Trophoblast cell (in vitro differentiated cells and primary cell): ENCODE measurements around the gene WDR7.

ENCODE experiments used
- DNase-seq, 2 donors: peaks; one replicate each; pipeline ENCODE4 v3.0.0-alpha.2; 2016
- H2AFZ ChIP-seq: 2 replicates; pipeline ENCODE4 v1.6.1; 2013; ENCODE audit warnings: low read length, moderate library complexity, mild to moderate bottlenecking; ENCODE audit not compliant: insufficient read depth, poor library complexity
- H2AK5ac ChIP-seq: 2 replicates; pipeline ENCODE4 v1.6.1; 2013; ENCODE audit warnings: mild to moderate bottlenecking, low read length
- H2BK120ac ChIP-seq: 2 replicates; pipeline ENCODE4 v1.6.1; 2013; ENCODE audit warnings: low read length, mild to moderate bottlenecking, moderate library complexity; ENCODE audit not compliant: insufficient read depth, poor library complexity
- H2BK12ac ChIP-seq: 2 replicates; pipeline ENCODE4 v1.6.1; 2013; ENCODE audit warnings: mild to moderate bottlenecking, low read length, moderate library complexity
- H2BK5ac ChIP-seq: 2 replicates; pipeline ENCODE4 v1.6.1; 2013; ENCODE audit warnings: low read length, low read depth, moderate library complexity, mild to moderate bottlenecking; ENCODE audit not compliant: poor library complexity
- H3K14ac ChIP-seq: 2 replicates; pipeline ENCODE4 v1.6.1; 2013; ENCODE audit warnings: mild to moderate bottlenecking, low read length
- H3K18ac ChIP-seq: 2 replicates; pipeline ENCODE4 v1.6.1; 2013; ENCODE audit warnings: mild to moderate bottlenecking, low read length
- H3K23ac ChIP-seq: 2 replicates; pipeline ENCODE4 v1.6.1; 2013; ENCODE audit warnings: low read length
- H3K27ac ChIP-seq: 2 replicates; pipeline ENCODE4 v1.5.1; 2013; ENCODE audit warnings: low read depth, mild to moderate bottlenecking, inconsistent platforms, low read length, moderate library complexity
- H3K27me3 ChIP-seq: 2 replicates; pipeline ENCODE4 v1.6.1; 2013; ENCODE audit warnings: inconsistent platforms, mild to moderate bottlenecking, low read length, moderate library complexity; ENCODE audit not compliant: insufficient read depth
- H3K36me3 ChIP-seq, 2 experiments: 1 replicate in 1 of 2; 2 replicates in 1 of 2; pipeline ENCODE4 v1.6.1; 2013; ENCODE audit warnings: low read length in 2 of 2, mild to moderate bottlenecking in 2 of 2, moderate library complexity in 1 of 2; ENCODE audit not compliant: insufficient read depth in 2 of 2, control insufficient read depth in 1 of 2
- H3K4ac ChIP-seq: 2 replicates; pipeline ENCODE4 v1.6.1; 2013; ENCODE audit warnings: low read depth, mild to moderate bottlenecking, low read length, moderate library complexity
- H3K4me1 ChIP-seq, 2 experiments: 1 replicate in 1 of 2; 2 replicates in 1 of 2; pipeline ENCODE4 v1.6.1; 2013; ENCODE audit warnings: low read length in 2 of 2, mild to moderate bottlenecking in 2 of 2, moderate library complexity in 1 of 2; ENCODE audit not compliant: insufficient read depth in 2 of 2, control insufficient read depth in 1 of 2
- H3K4me2 ChIP-seq: 2 replicates; pipeline ENCODE4 v1.6.1; 2013; ENCODE audit warnings: inconsistent platforms, mild to moderate bottlenecking, low read length, moderate library complexity
- H3K4me3 ChIP-seq: 2 replicates; pipeline ENCODE4 v1.5.1; 2013; ENCODE audit warnings: mild to moderate bottlenecking, low read depth, low read length, inconsistent platforms
- H3K79me1 ChIP-seq: one replicate; pipeline ENCODE4 v1.6.1; 2013; ENCODE audit warnings: low read length
- H3K79me2 ChIP-seq: 2 replicates; pipeline ENCODE4 v1.6.1; 2013; ENCODE audit warnings: low read length, mild to moderate bottlenecking; ENCODE audit not compliant: control insufficient read depth, insufficient read depth, poor library complexity
- H3K9ac ChIP-seq: 2 replicates; pipeline ENCODE4 v1.6.1; 2013; ENCODE audit warnings: mild to moderate bottlenecking, low read length
- H3K9me3 ChIP-seq: 2 replicates; pipeline ENCODE4 v1.6.1; 2013; ENCODE audit warnings: low read depth, mild to moderate bottlenecking, control low read depth, inconsistent platforms, low read length; ENCODE audit not compliant: insufficient read depth
- H4K12ac ChIP-seq: 2 replicates; pipeline ENCODE4 v1.6.1; 2013; ENCODE audit warnings: low read depth, mild to moderate bottlenecking, low read length, moderate library complexity
- H4K8ac ChIP-seq: 2 replicates; pipeline ENCODE4 v1.6.1; 2013; ENCODE audit warnings: low read depth, mild to moderate bottlenecking, low read length, moderate library complexity
- H4K91ac ChIP-seq: one replicate; pipeline ENCODE4 v1.6.1; 2013; ENCODE audit warnings: low read depth, mild to moderate bottlenecking, low read length, moderate library complexity
- WGBS: extraction: QIAGEN DNeasy Blood & Tissue Kit; methylation state at CpG from one replicate; pipeline ENCODE4 v1.1.7; 2013; ENCODE audit warnings: missing lambda C conversion rate; ENCODE audit not compliant: insufficient read length, insufficient coverage; ENCODE audit errors: extremely low coverage; 5-methylcytosine and 5-hydroxymethylcytosine counted together

Gene WDR7

GRCh38 chr18:56672981-56673380 is 21.8 kb downstream of the WDR7 start:
- no peaks in the 10 kb centered on the region for H3K9me3 ChIP-seq
- no peak for DNase-seq
- no peak overlapping the region for H2BK120ac ChIP-seq
- H3K4ac ChIP-seq: no peak overlapping the region
- H4K12ac ChIP-seq: no peak overlapping the region
- no peak overlapping the region for H3K27ac ChIP-seq
- no peak overlapping the region for H3K4me3 ChIP-seq
- H4K91ac ChIP-seq: no peak overlapping the region
- no peaks in the 10 kb centered on the region for H3K36me3 ChIP-seq
- H3K23ac ChIP-seq: no peak overlapping the region
- no peak overlapping the region for H3K18ac ChIP-seq
- H2AFZ ChIP-seq: no peak overlapping the region
- no peak overlapping the region for H4K8ac ChIP-seq
- no peaks in the 10 kb centered on the region for H3K4me1 ChIP-seq
- no peak overlapping the region for H2BK12ac ChIP-seq
- H3K79me2 ChIP-seq: no peaks in the 10 kb centered on the region
- no peaks in the 10 kb centered on the region for H3K27me3 ChIP-seq
- no peak overlapping the region for H3K14ac ChIP-seq
- H2AK5ac ChIP-seq: no peak overlapping the region
- no peak overlapping the region for H2BK5ac ChIP-seq
- 100% methylated on average over 3 of the region's 3 CpGs for WGBS
- no peak overlapping the region for H3K9ac ChIP-seq
- no peak overlapping the region for H3K4me2 ChIP-seq
- no peaks in the 10 kb centered on the region for H3K79me1 ChIP-seq

GRCh38 chr18:56676639-56677038 is 25.5 kb downstream of the WDR7 start:
- no peak overlapping the region for H3K14ac ChIP-seq
- no peak overlapping the region for H2BK5ac ChIP-seq
- no peak overlapping the region for H2AFZ ChIP-seq
- H4K91ac ChIP-seq: no peak overlapping the region
- H2BK120ac ChIP-seq: no peak overlapping the region
- no peak overlapping the region for H3K4ac ChIP-seq
- no peak overlapping the region for H4K12ac ChIP-seq
- H3K4me2 ChIP-seq: no peak overlapping the region
- H3K36me3 ChIP-seq: no peaks in the 10 kb centered on the region
- H3K23ac ChIP-seq: no peak overlapping the region
- no peak overlapping the region for H2AK5ac ChIP-seq
- H2BK12ac ChIP-seq: no peak overlapping the region
- no peak overlapping the region for H3K18ac ChIP-seq
- H3K4me1 ChIP-seq: no peaks in the 10 kb centered on the region
- H3K9ac ChIP-seq: no peak overlapping the region
- no peaks in the 10 kb centered on the region for H3K9me3 ChIP-seq
- H3K79me1 ChIP-seq: no peaks in the 10 kb centered on the region
- no peak overlapping the region for H3K4me3 ChIP-seq
- H3K27ac ChIP-seq: no peak overlapping the region
- no peaks in the 10 kb centered on the region for H3K79me2 ChIP-seq
- H4K8ac ChIP-seq: no peak overlapping the region
- no peak for DNase-seq
- no peaks in the 10 kb centered on the region for H3K27me3 ChIP-seq
- no CpG with 5 or more reads among the region's 2 CpGs for WGBS

GRCh38 chr18:56678836-56679565 is 27.8 kb downstream of the WDR7 start:
- H3K27ac ChIP-seq: no peak overlapping the region
- no peaks in the 10 kb centered on the region for H3K4me1 ChIP-seq
- no peak overlapping the region for H2AFZ ChIP-seq
- H3K27me3 ChIP-seq: no peaks in the 10 kb centered on the region
- H3K14ac ChIP-seq: no peak overlapping the region
- no peak overlapping the region for H2AK5ac ChIP-seq
- H2BK12ac ChIP-seq: no peak overlapping the region
- H3K4me2 ChIP-seq: no peak overlapping the region
- no peaks in the 10 kb centered on the region for H3K9me3 ChIP-seq
- H2BK5ac ChIP-seq: no peak overlapping the region
- H4K91ac ChIP-seq: no peak overlapping the region
- H4K12ac ChIP-seq: no peak overlapping the region
- no peak overlapping the region for H3K23ac ChIP-seq
- H3K79me2 ChIP-seq: no peaks in the 10 kb centered on the region
- no peak overlapping the region for H4K8ac ChIP-seq
- H3K36me3 ChIP-seq: no peaks in the 10 kb centered on the region
- no peak overlapping the region for H3K4me3 ChIP-seq
- no peak overlapping the region for H3K9ac ChIP-seq
- no peak overlapping the region for H2BK120ac ChIP-seq
- DNase-seq: no peak
- no CpG with 5 or more reads among the region's 4 CpGs for whole genome bisulfite sequencing
- no peak overlapping the region for H3K18ac ChIP-seq
- H3K4ac ChIP-seq: no peak overlapping the region
- no peaks in the 10 kb centered on the region for H3K79me1 ChIP-seq

GRCh38 chr18:56684277-56684676 is 33.1 kb downstream of the WDR7 start:
- no CpG with 5 or more reads among the region's 3 CpGs for WGBS
- Histone ChIP-seq H2AFZ (no peak overlapping the region), H3K4me1 (no peaks in the 10 kb centered on the region), H3K36me3 (no peaks in the 10 kb centered on the region), H4K8ac (no peak overlapping the region), H2BK5ac (no peak overlapping the region), H4K12ac (no peak overlapping the region), H3K18ac (no peak overlapping the region), H3K27ac (no peak overlapping the region), H2BK12ac (no peak overlapping the region), H3K4me2 (no peak overlapping the region), H3K4ac (no peak overlapping the region), H4K91ac (no peak overlapping the region), H3K79me1 (no peaks in the 10 kb centered on the region), H3K14ac (no peak overlapping the region), H3K79me2 (no peaks in the 10 kb centered on the region), H2BK120ac (no peak overlapping the region), H3K9ac (no peak overlapping the region), H3K23ac (no peak overlapping the region), H3K9me3 (no peaks in the 10 kb centered on the region), H2AK5ac (no peak overlapping the region), H3K27me3 (no peaks in the 10 kb centered on the region), H3K4me3 (no peak overlapping the region)
- DNase-seq: no peak
